ENCODE measurements around the gene FAS.

The FAS gene

GRCh38 chr10:88990384-88991160 lies at the start of gene FAS:
Gene FAS (plus strand): TSS chr10:88990798. CDS start chr10:88990877, 79 bp downstream.
- no peak for FAIRE-seq

- no peak for FAIRE-seq
Measured at GRCh38 chr10:88941026-88941425, 49.6 kb upstream of the FAS start.

GRCh38 chr10:88943778-88944177 lies 46.8 kb upstream of the FAS start:
- no peak for FAIRE-seq

- FAIRE-seq: no peak
Measured at GRCh38 chr10:88944813-88945212, 45.8 kb upstream of the FAS start.

- no peak for FAIRE-seq
Measured at GRCh38 chr10:88946200-88946599, 44.4 kb upstream of the FAS start.

GRCh38 chr10:88946965-88947590 lies 43.5 kb upstream of the FAS start:
- FAIRE-seq: no peak

GRCh38 chr10:88949051-88949450 lies 41.5 kb upstream of the FAS start:
- FAIRE-seq: no peak

GRCh38 chr10:88949912-88950837 lies 40.4 kb upstream of the FAS start:
- no peak for FAIRE-seq

GRCh38 chr10:88952647-88953111 lies 37.9 kb upstream of the FAS start, which contains the start of gene ACTA2:
Gene ACTA2 (minus strand): TSS chr10:88952773. CDS start chr10:88948930, 3,843 bp downstream.
- no peak for FAIRE-seq

GRCh38 chr10:88953662-88954061 lies 36.9 kb upstream of the FAS start:
- no peak for FAIRE-seq

- FAIRE-seq: no peak
Measured at GRCh38 chr10:88954458-88955083, 36.0 kb upstream of the FAS start.

- FAIRE-seq: no peak
Measured at GRCh38 chr10:88957381-88957780, 33.2 kb upstream of the FAS start.

- no peak for FAIRE-seq
Measured at GRCh38 chr10:88958721-88959120, 31.9 kb upstream of the FAS start.

GRCh38 chr10:88960802-88961201 lies 29.8 kb upstream of the FAS start:
- FAIRE-seq: no peak

GRCh38 chr10:88961266-88961665 lies 29.3 kb upstream of the FAS start:
- no peak for FAIRE-seq

GRCh38 chr10:88962336-88962735 lies 28.3 kb upstream of the FAS start:
- no peak for FAIRE-seq

- no peak for FAIRE-seq
Measured at GRCh38 chr10:88963318-88963717, 27.3 kb upstream of the FAS start.

GRCh38 chr10:88964360-88964759 lies 26.2 kb upstream of the FAS start:
- no peak for FAIRE-seq

GRCh38 chr10:88964869-88965415 lies 25.7 kb upstream of the FAS start:
- FAIRE-seq: no peak

- FAIRE-seq: no peak
Measured at GRCh38 chr10:88966797-88967196, 23.8 kb upstream of the FAS start.

GRCh38 chr10:88968391-88968790 lies 22.2 kb upstream of the FAS start:
- FAIRE-seq: no peak
